ENCODE data around the gene KNSTRN.
A peak's percentile ranks its signal among the peaks of the same experiment; 100 is the strongest.

Gene KNSTRN

GRCh38 chr15:40366457-40367370, 15.8 kb upstream of the KNSTRN start:
- no peak for DNase-seq

GRCh38 chr15:40367371-40367685, 15.2 kb upstream of the KNSTRN start:
- no peak for DNase-seq

- peak; percentile 83 for DNase-seq
Measured at GRCh38 chr15:40367686-40368611, 14.6 kb upstream of the KNSTRN start.

GRCh38 chr15:40368719-40369473, 13.6 kb upstream of the KNSTRN start:
- DNase-seq: no peak

GRCh38 chr15:40369474-40369869, 13.0 kb upstream of the KNSTRN start:
- no peak for DNase-seq

- no peak for DNase-seq
Measured at GRCh38 chr15:40369971-40370370, 12.6 kb upstream of the KNSTRN start.

GRCh38 chr15:40372981-40373380, 9.5 kb upstream of the KNSTRN start:
- no peak for DNase-seq

GRCh38 chr15:40377606-40378005, 4.9 kb upstream of the KNSTRN start:
- DNase-seq: no peak

GRCh38 chr15:40379374-40379773, 3.1 kb upstream of the KNSTRN start:
- no peak for DNase-seq

- DNase-seq: no peak
Measured at GRCh38 chr15:40379853-40380252, 2.7 kb upstream of the KNSTRN start.

GRCh38 chr15:40380636-40381035, 1.9 kb upstream of the KNSTRN start:
- no peak for DNase-seq

GRCh38 chr15:40381818-40382529, 547 bp upstream of the KNSTRN start:
- DNase-seq: no peak

- no peak for DNase-seq
Measured at GRCh38 chr15:40386480-40386879, 4.0 kb downstream of the KNSTRN start.

- DNase-seq: no peak
Measured at GRCh38 chr15:40388941-40389823, 6.7 kb downstream of the KNSTRN start.

- no peak for DNase-seq
Measured at GRCh38 chr15:40389824-40390595, 7.5 kb downstream of the KNSTRN start.

GRCh38 chr15:40392986-40393948, 10.7 kb downstream of the KNSTRN start:
- DNase-seq: no peak

- no peak for DNase-seq
Measured at GRCh38 chr15:40397688-40398412, 15.3 kb downstream of the KNSTRN start.

- no peak for DNase-seq
Measured at GRCh38 chr15:40398413-40398873, 15.9 kb downstream of the KNSTRN start.
